Fibroblast of skin of scalp (primary cell): Measurements from ENCODE around the gene ATP13A3. TPM values are rescaled to one million over a fixed set of nuclear protein-coding genes. Genes with fewer than 3 reads are reported as not detected.
"Not testable (repeated sequence)": the region's sequence is repeated elsewhere in the genome, so short reads cannot be mapped to it uniquely, and the experiment has no call there.

ENCODE experiments used
- DNase-seq: peaks from one replicate; pipeline ENCODE4 v3.0.0-alpha.2; 2013
- polyA plus RNA-seq, 2 experiments: library from polyadenylated mRNA; unstranded; fragments of 120-200 nt; gene quantifications; one replicate each; pipeline ENCODE4 v1.2.1, GENCODE V29; 2013; ENCODE audit not compliant: insufficient read length in 2 of 2

The ATP13A3 gene
- 157 TPM for polyA plus RNA-seq (2013, experiment 1 of 2; ENCODE audit: insufficient read length)
- 175 TPM for polyA plus RNA-seq (2013, experiment 2 of 2; ENCODE audit: insufficient read length)

GRCh38 chr3:194486540-194487288 lies at the start of gene ATP13A3:
Gene ATP13A3, minus strand, starts transcription at chr3:194487002. Its CDS starts 24,812 bp downstream, at chr3:194462190.
- peak; percentile 95 for DNase-seq

GRCh38 chr3:194535199-194535598 lies 48.4 kb upstream of the ATP13A3 start:
- DNase-seq: not testable (repeated sequence)

GRCh38 chr3:194534243-194534642 lies 47.4 kb upstream of the ATP13A3 start:
- no peak for DNase-seq

- DNase-seq: peak; percentile 74
Observed at GRCh38 chr3:194532591-194532990, 45.8 kb upstream of the ATP13A3 start.

- DNase-seq: no peak
Observed at GRCh38 chr3:194527726-194528125, 40.9 kb upstream of the ATP13A3 start.

- no peak for DNase-seq
Observed at GRCh38 chr3:194526164-194526563, 39.4 kb upstream of the ATP13A3 start.

- peak; percentile 71 for DNase-seq
Observed at GRCh38 chr3:194522579-194523046, 35.8 kb upstream of the ATP13A3 start.

- DNase-seq: peak; percentile 63
Observed at GRCh38 chr3:194521510-194522260, 34.9 kb upstream of the ATP13A3 start.

- not testable (repeated sequence) for DNase-seq
Observed at GRCh38 chr3:194520682-194521162, 33.9 kb upstream of the ATP13A3 start.

- not testable (repeated sequence) for DNase-seq
Observed at GRCh38 chr3:194520201-194520600, 33.4 kb upstream of the ATP13A3 start.

GRCh38 chr3:194518652-194519051 lies 31.9 kb upstream of the ATP13A3 start:
- DNase-seq: peak; percentile 82

- DNase-seq: no peak
Observed at GRCh38 chr3:194517333-194517732, 30.5 kb upstream of the ATP13A3 start.

- no peak for DNase-seq
Observed at GRCh38 chr3:194514626-194515025, 27.8 kb upstream of the ATP13A3 start.

- DNase-seq: no peak
Observed at GRCh38 chr3:194512895-194513601, 26.2 kb upstream of the ATP13A3 start.

- no peak for DNase-seq
Observed at GRCh38 chr3:194508491-194509453, 22.0 kb upstream of the ATP13A3 start.

- DNase-seq: no peak
Observed at GRCh38 chr3:194507571-194507970, 20.8 kb upstream of the ATP13A3 start.

GRCh38 chr3:194505791-194506415 lies 19.1 kb upstream of the ATP13A3 start:
- no peak for DNase-seq

- DNase-seq: no peak
Observed at GRCh38 chr3:194504861-194505260, 18.1 kb upstream of the ATP13A3 start.

GRCh38 chr3:194504146-194504545 lies 17.3 kb upstream of the ATP13A3 start:
- no peak for DNase-seq

- DNase-seq: peak; percentile 92
Observed at GRCh38 chr3:194503081-194503531, 16.3 kb upstream of the ATP13A3 start.

- no peak for DNase-seq
Observed at GRCh38 chr3:194500198-194500597, 13.4 kb upstream of the ATP13A3 start.
